Trophoblast cell (in vitro differentiated cells and primary cell): ENCODE measurements around the gene MYO18B.

Source experiments
- DNase-seq, 2 donors: peaks; one replicate each; pipeline ENCODE4 v3.0.0-alpha.2; 2016
- H2AFZ ChIP-seq: 2 replicates; pipeline ENCODE4 v1.6.1; 2013; ENCODE audit warnings: low read length, moderate library complexity, mild to moderate bottlenecking; ENCODE audit not compliant: insufficient read depth, poor library complexity
- H2AK5ac ChIP-seq: 2 replicates; pipeline ENCODE4 v1.6.1; 2013; ENCODE audit warnings: mild to moderate bottlenecking, low read length
- H2BK120ac ChIP-seq: 2 replicates; pipeline ENCODE4 v1.6.1; 2013; ENCODE audit warnings: low read length, mild to moderate bottlenecking, moderate library complexity; ENCODE audit not compliant: insufficient read depth, poor library complexity
- H2BK12ac ChIP-seq: 2 replicates; pipeline ENCODE4 v1.6.1; 2013; ENCODE audit warnings: mild to moderate bottlenecking, low read length, moderate library complexity
- H2BK5ac ChIP-seq: 2 replicates; pipeline ENCODE4 v1.6.1; 2013; ENCODE audit warnings: low read length, low read depth, moderate library complexity, mild to moderate bottlenecking; ENCODE audit not compliant: poor library complexity
- H3K14ac ChIP-seq: 2 replicates; pipeline ENCODE4 v1.6.1; 2013; ENCODE audit warnings: mild to moderate bottlenecking, low read length
- H3K18ac ChIP-seq: 2 replicates; pipeline ENCODE4 v1.6.1; 2013; ENCODE audit warnings: mild to moderate bottlenecking, low read length
- H3K23ac ChIP-seq: 2 replicates; pipeline ENCODE4 v1.6.1; 2013; ENCODE audit warnings: low read length
- H3K27ac ChIP-seq: 2 replicates; pipeline ENCODE4 v1.5.1; 2013; ENCODE audit warnings: low read depth, mild to moderate bottlenecking, inconsistent platforms, low read length, moderate library complexity
- H3K27me3 ChIP-seq: 2 replicates; pipeline ENCODE4 v1.6.1; 2013; ENCODE audit warnings: inconsistent platforms, mild to moderate bottlenecking, low read length, moderate library complexity; ENCODE audit not compliant: insufficient read depth
- H3K36me3 ChIP-seq, 2 experiments: 1 replicate in 1 of 2; 2 replicates in 1 of 2; pipeline ENCODE4 v1.6.1; 2013; ENCODE audit warnings: low read length in 2 of 2, mild to moderate bottlenecking in 2 of 2, moderate library complexity in 1 of 2; ENCODE audit not compliant: insufficient read depth in 2 of 2, control insufficient read depth in 1 of 2
- H3K4ac ChIP-seq: 2 replicates; pipeline ENCODE4 v1.6.1; 2013; ENCODE audit warnings: low read depth, mild to moderate bottlenecking, low read length, moderate library complexity
- H3K4me1 ChIP-seq, 2 experiments: 1 replicate in 1 of 2; 2 replicates in 1 of 2; pipeline ENCODE4 v1.6.1; 2013; ENCODE audit warnings: low read length in 2 of 2, mild to moderate bottlenecking in 2 of 2, moderate library complexity in 1 of 2; ENCODE audit not compliant: insufficient read depth in 2 of 2, control insufficient read depth in 1 of 2
- H3K4me2 ChIP-seq: 2 replicates; pipeline ENCODE4 v1.6.1; 2013; ENCODE audit warnings: inconsistent platforms, mild to moderate bottlenecking, low read length, moderate library complexity
- H3K4me3 ChIP-seq: 2 replicates; pipeline ENCODE4 v1.5.1; 2013; ENCODE audit warnings: mild to moderate bottlenecking, low read depth, low read length, inconsistent platforms
- H3K79me1 ChIP-seq: one replicate; pipeline ENCODE4 v1.6.1; 2013; ENCODE audit warnings: low read length
- H3K79me2 ChIP-seq: 2 replicates; pipeline ENCODE4 v1.6.1; 2013; ENCODE audit warnings: low read length, mild to moderate bottlenecking; ENCODE audit not compliant: control insufficient read depth, insufficient read depth, poor library complexity
- H3K9ac ChIP-seq: 2 replicates; pipeline ENCODE4 v1.6.1; 2013; ENCODE audit warnings: mild to moderate bottlenecking, low read length
- H3K9me3 ChIP-seq: 2 replicates; pipeline ENCODE4 v1.6.1; 2013; ENCODE audit warnings: low read depth, mild to moderate bottlenecking, control low read depth, inconsistent platforms, low read length; ENCODE audit not compliant: insufficient read depth
- H4K12ac ChIP-seq: 2 replicates; pipeline ENCODE4 v1.6.1; 2013; ENCODE audit warnings: low read depth, mild to moderate bottlenecking, low read length, moderate library complexity
- H4K8ac ChIP-seq: 2 replicates; pipeline ENCODE4 v1.6.1; 2013; ENCODE audit warnings: low read depth, mild to moderate bottlenecking, low read length, moderate library complexity
- H4K91ac ChIP-seq: one replicate; pipeline ENCODE4 v1.6.1; 2013; ENCODE audit warnings: low read depth, mild to moderate bottlenecking, low read length, moderate library complexity
- WGBS: extraction: QIAGEN DNeasy Blood & Tissue Kit; methylation state at CpG from one replicate; pipeline ENCODE4 v1.1.7; 2013; ENCODE audit warnings: missing lambda C conversion rate; ENCODE audit not compliant: insufficient read length, insufficient coverage; ENCODE audit errors: extremely low coverage; 5-methylcytosine and 5-hydroxymethylcytosine counted together

The MYO18B gene

GRCh38 chr22:25817092-25817943 lies 75.3 kb downstream of the MYO18B start:
- DNase-seq: no peak
- H4K91ac ChIP-seq: no peak overlapping the region
- no peaks in the 10 kb centered on the region for H3K27me3 ChIP-seq
- no peak overlapping the region for H3K4me3 ChIP-seq
- no peak overlapping the region for H2AK5ac ChIP-seq
- no peak overlapping the region for H3K9ac ChIP-seq
- no peak overlapping the region for H2AFZ ChIP-seq
- no peaks in the 10 kb centered on the region for H3K79me2 ChIP-seq
- no peaks in the 10 kb centered on the region for H3K36me3 ChIP-seq
- H3K79me1 ChIP-seq: no peaks in the 10 kb centered on the region
- H3K23ac ChIP-seq: no peak overlapping the region
- H3K4me2 ChIP-seq: no peak overlapping the region
- no peak overlapping the region for H2BK12ac ChIP-seq
- H2BK5ac ChIP-seq: no peak overlapping the region
- H4K8ac ChIP-seq: no peak overlapping the region
- H3K4ac ChIP-seq: no peak overlapping the region
- H2BK120ac ChIP-seq: no peak overlapping the region
- H3K4me1 ChIP-seq: no peaks in the 10 kb centered on the region
- no peak overlapping the region for H3K18ac ChIP-seq
- peaks cover under 1% of the 10 kb centered on the region for H3K9me3 ChIP-seq
- no peak overlapping the region for H3K14ac ChIP-seq
- H4K12ac ChIP-seq: no peak overlapping the region
- H3K27ac ChIP-seq: no peak overlapping the region
- no CpG with 5 or more reads among the region's 5 CpGs for WGBS

- no peak overlapping the region for H3K23ac ChIP-seq
- H3K4me1 ChIP-seq: no peaks in the 10 kb centered on the region
- H2AK5ac ChIP-seq: no peak overlapping the region
- H3K4me3 ChIP-seq: no peak overlapping the region
- H4K12ac ChIP-seq: no peak overlapping the region
- no peak overlapping the region for H3K14ac ChIP-seq
- no peak overlapping the region for H2BK12ac ChIP-seq
- no peaks in the 10 kb centered on the region for H3K79me2 ChIP-seq
- H4K8ac ChIP-seq: no peak overlapping the region
- no peak overlapping the region for H3K9ac ChIP-seq
- H3K4me2 ChIP-seq: no peak overlapping the region
- H3K27me3 ChIP-seq: no peaks in the 10 kb centered on the region
- H3K36me3 ChIP-seq: no peaks in the 10 kb centered on the region
- no peaks in the 10 kb centered on the region for H3K79me1 ChIP-seq
- H2BK120ac ChIP-seq: no peak overlapping the region
- H2AFZ ChIP-seq: no peak overlapping the region
- WGBS: no CpG with 5 or more reads among the region's 4 CpGs
- H3K18ac ChIP-seq: no peak overlapping the region
- no peak overlapping the region for H2BK5ac ChIP-seq
- H3K4ac ChIP-seq: no peak overlapping the region
- no peak overlapping the region for H4K91ac ChIP-seq
- H3K9me3 ChIP-seq: peaks cover 4% of the 10 kb centered on the region
- DNase-seq: no peak
- H3K27ac ChIP-seq: no peak overlapping the region
These were observed 76.6 kb downstream of the MYO18B start for GRCh38 chr22:25818541-25818940.

DNA sequence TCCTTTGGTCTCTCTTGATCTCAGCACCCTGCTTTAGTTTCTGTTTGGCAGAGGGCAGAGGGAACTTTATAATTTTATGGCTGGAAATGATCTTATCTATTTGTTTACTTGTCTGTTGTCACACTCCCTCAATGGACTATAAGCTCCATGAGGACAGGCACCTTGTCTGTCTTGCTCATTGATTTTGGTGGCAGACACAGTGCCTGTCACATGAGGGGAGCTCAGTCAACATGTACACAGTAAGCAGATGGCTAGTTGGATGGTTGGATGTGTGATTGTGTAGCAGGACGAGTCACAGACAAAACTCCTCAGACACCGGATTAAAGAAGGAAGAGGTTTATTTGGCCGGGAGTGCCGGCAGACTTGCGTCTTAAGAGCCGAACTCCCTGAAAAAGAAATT lies 80.4 kb downstream of the MYO18B start:
- Histone ChIP-seq H3K4me3 (no peak overlapping the region), H4K12ac (no peak overlapping the region), H3K36me3 (no peaks in the 10 kb centered on the region), H3K23ac (no peak overlapping the region), H2AFZ (no peak overlapping the region), H3K4me2 (no peak overlapping the region), H3K79me2 (no peaks in the 10 kb centered on the region), H3K27me3 (no peaks in the 10 kb centered on the region), H3K9me3 (peaks cover 8% of the 10 kb centered on the region), H3K27ac (no peak overlapping the region), H3K4ac (no peak overlapping the region), H3K18ac (no peak overlapping the region), H3K14ac (no peak overlapping the region), H3K4me1 (no peaks in the 10 kb centered on the region), H2BK12ac (no peak overlapping the region), H4K91ac (no peak overlapping the region), H2BK120ac (no peak overlapping the region), H4K8ac (no peak overlapping the region), H3K79me1 (no peaks in the 10 kb centered on the region), H2AK5ac (no peak overlapping the region), H2BK5ac (no peak overlapping the region), H3K9ac (no peak overlapping the region)
- WGBS: no CpG with 5 or more reads among the region's 6 CpGs
- DNase-seq: no peak

DNA sequence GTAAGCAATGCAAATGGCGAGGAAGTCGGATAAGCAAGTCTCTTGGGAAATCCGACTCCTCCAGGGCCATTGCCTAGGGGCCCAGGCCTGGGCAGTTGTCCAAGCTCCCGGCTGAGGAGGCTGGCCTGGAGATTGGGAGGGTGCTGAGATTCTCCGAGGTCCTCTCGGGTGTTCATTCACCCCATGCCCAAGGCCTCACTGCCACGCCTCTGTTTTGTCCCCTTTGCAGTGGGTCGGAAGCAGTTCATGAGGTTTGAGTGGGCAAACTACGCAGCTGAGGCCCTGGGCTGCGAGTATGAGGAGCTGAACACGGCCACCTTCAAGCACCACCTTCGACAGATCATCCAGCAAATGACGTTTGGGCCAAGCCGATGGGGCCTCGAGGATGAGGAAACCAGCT lies 81.3 kb downstream of the MYO18B start:
- no peak overlapping the region for H2BK12ac ChIP-seq
- H2BK5ac ChIP-seq: no peak overlapping the region
- no peak for DNase-seq
- H4K8ac ChIP-seq: no peak overlapping the region
- H4K12ac ChIP-seq: no peak overlapping the region
- H3K36me3 ChIP-seq: no peaks in the 10 kb centered on the region
- no peak overlapping the region for H3K27ac ChIP-seq
- no peak overlapping the region for H3K14ac ChIP-seq
- H4K91ac ChIP-seq: no peak overlapping the region
- peaks cover 8% of the 10 kb centered on the region for H3K9me3 ChIP-seq
- H3K27me3 ChIP-seq: no peaks in the 10 kb centered on the region
- H3K4me3 ChIP-seq: no peak overlapping the region
- H3K18ac ChIP-seq: no peak overlapping the region
- no peak overlapping the region for H2AK5ac ChIP-seq
- H3K4ac ChIP-seq: no peak overlapping the region
- no peak overlapping the region for H3K23ac ChIP-seq
- WGBS: no CpG with 5 or more reads among the region's 15 CpGs
- no peaks in the 10 kb centered on the region for H3K4me1 ChIP-seq
- H2AFZ ChIP-seq: no peak overlapping the region
- no peaks in the 10 kb centered on the region for H3K79me2 ChIP-seq
- no peaks in the 10 kb centered on the region for H3K79me1 ChIP-seq
- no peak overlapping the region for H3K9ac ChIP-seq
- H2BK120ac ChIP-seq: no peak overlapping the region
- no peak overlapping the region for H3K4me2 ChIP-seq
